Measurements from ENCODE around the gene VCP.

- TF ChIP-seq CTCF (IDR thresholded peaks at IDR 0.05; ENCODE audit: low read length) = no peak
- TF ChIP-seq EZH2 (IDR thresholded peaks at IDR 0.05; ENCODE audit: borderline replicate concordance, low read length) = no peak
These were observed 41.9 kb upstream of the VCP start for GRCh38 chr9:35114113-35114839.
